Common myeloid progenitor, CD34-positive (primary cell): Measurements from ENCODE around the gene COL4A2.

Source experiments
- CTCF ChIA-PET: fragments of 350-600 bp; sonication (Branson Sonifier 250); formaldehyde crosslinking; loops from one replicate; lab custom pipeline; 2021; ENCODE audit warnings: antibody characterized with exemption; lab: Charles Lee
- POLR2A ChIA-PET: fragments of 350-600 bp; sonication (Branson Sonifier 250); formaldehyde crosslinking; loops from one replicate; lab custom pipeline; 2021; ENCODE audit warnings: antibody characterized with exemption; lab: Charles Lee
- DNase-seq, 3 donors: peaks; one replicate each; pipeline versions ENCODE4 v3.0.0 to v3.0.0-alpha.2; 2013
- H3K27ac ChIP-seq, 2 experiments: 1 replicate in 1 of 2; 2 replicates in 1 of 2; pipeline ENCODE4 v1.7.0; 2013; ENCODE audit warnings: inconsistent platforms in 2 of 2, low read length in 2 of 2, mild to moderate bottlenecking in 2 of 2, low read depth in 1 of 2, moderate library complexity in 1 of 2; ENCODE audit not compliant: severe bottlenecking in 2 of 2, insufficient read depth in 1 of 2, poor library complexity in 1 of 2
- H3K27me3 ChIP-seq, 5 experiments: replicated peaks in 2 of 5; 1 replicate in 3 of 5; 2 replicates in 2 of 5; pipeline versions ENCODE4 v1.6.1 to v1.7.0; 2013; ENCODE audit warnings: low read length in 4 of 5, mild to moderate bottlenecking in 2 of 5, moderate library complexity in 2 of 5, inconsistent platforms in 1 of 5; ENCODE audit not compliant: insufficient read depth in 5 of 5, control insufficient read depth in 4 of 5
- H3K36me3 ChIP-seq, 4 experiments: 1 replicate in 2 of 4; 2 replicates in 2 of 4; pipeline versions ENCODE4 v1.6.1 to v1.7.0; 2013; ENCODE audit warnings: low read length in 3 of 4, control low read depth in 1 of 4, mild to moderate bottlenecking in 1 of 4; ENCODE audit not compliant: control insufficient read depth in 4 of 4, insufficient read depth in 4 of 4
- H3K4me1 ChIP-seq, 4 experiments: 1 replicate in 3 of 4; 2 replicates in 1 of 4; pipeline versions ENCODE4 v1.6.1 to v1.7.1; 2013; ENCODE audit warnings: low read length in 3 of 4, mild to moderate bottlenecking in 3 of 4, control low read depth in 1 of 4, inconsistent platforms in 1 of 4, moderate library complexity in 1 of 4; ENCODE audit not compliant: control insufficient read depth in 4 of 4, insufficient read depth in 4 of 4; ENCODE audit errors: control extremely low read depth in 1 of 4
- H3K4me3 ChIP-seq, 7 experiments: 1 replicate in 4 of 7; 2 replicates in 3 of 7; pipeline versions ENCODE4 v1.5.1 to v1.7.0; 2013; ENCODE audit warnings: mild to moderate bottlenecking in 7 of 7, low read length in 6 of 7, moderate library complexity in 6 of 7, inconsistent platforms in 2 of 7, low read depth in 2 of 7, control low read depth in 1 of 7; ENCODE audit not compliant: insufficient read depth in 4 of 7, control insufficient read depth in 1 of 7; ENCODE audit errors: extremely low read depth in 1 of 7
- H3K9me3 ChIP-seq, 5 experiments: 1 replicate in 4 of 5; 2 replicates in 1 of 5; pipeline versions ENCODE4 v1.6.1 to v1.7.1; 2013; ENCODE audit warnings: low read length in 4 of 5, mild to moderate bottlenecking in 2 of 5, inconsistent platforms in 1 of 5, low read depth in 1 of 5, moderate library complexity in 1 of 5; ENCODE audit not compliant: control insufficient read depth in 4 of 5, insufficient read depth in 2 of 5; ENCODE audit errors: control extremely low read depth in 1 of 5
- WGBS: methylation state at CpG from one replicate; pipeline ENCODE4 v1.1.5; 2013; ENCODE audit not compliant: insufficient coverage; 5-methylcytosine and 5-hydroxymethylcytosine counted together

Gene COL4A2

GRCh38 chr13:110387451-110388107 lies 80.5 kb downstream of the COL4A2 start:
- H3K4me1 ChIP-seq: peaks cover 0 to 12% (median 8%) of the 10 kb centered on the region in 4 experiments

GRCh38 chr13:110388108-110388943 lies 81.2 kb downstream of the COL4A2 start:
- Histone ChIP-seq H3K4me3 (no peak overlapping the region), H3K36me3 (no peaks in the 10 kb centered on the region), H3K9me3 (peaks cover 0 to 28% (median 15%) of the 10 kb centered on the region in 5 experiments), H3K27me3 (peaks cover 3 to 71% (median 19%) of the 10 kb centered on the region in 5 experiments), H3K27ac (no peak overlapping the region), H3K4me1 (peaks cover 0 to 12% (median 8%) of the 10 kb centered on the region in 4 experiments)
- 52% methylated on average over 17 of the region's 19 CpGs for WGBS
- ChIA-PET POLR2A (no interaction called here), CTCF (interaction anchor here (2.2 kb wide), 1 partner anchor 24 kb away, joined by 8 read pairs; no protein-coding TSS in a partner anchor)
- peak in 2 of 3 donors; percentile 11 to 13 for DNase-seq

More at GRCh38 chr13:110387451-110388107, 80.5 kb downstream of the COL4A2 start:
- 9% methylated on average over 15 of the region's 25 CpGs for WGBS
- peaks cover 0 to 71% (median 14%) of the 10 kb centered on the region in 5 experiments for H3K27me3 ChIP-seq
- ChIA-PET POLR2A (no interaction called here), CTCF (interaction anchor here (2.2 kb wide), 1 partner anchor 24 kb away, joined by 8 read pairs; no protein-coding TSS in a partner anchor)
- H3K4me3 ChIP-seq: no peak overlapping the region
- peak; percentile 9 to 66 (median 60) for DNase-seq
- peaks cover 0 to 28% (median 15%) of the 10 kb centered on the region in 5 experiments for H3K9me3 ChIP-seq
- H3K36me3 ChIP-seq: no peaks in the 10 kb centered on the region
- H3K27ac ChIP-seq: no peak overlapping the region

GRCh38 chr13:110390567-110390966 lies 83.5 kb downstream of the COL4A2 start:
- WGBS: 100% methylated on average over 1 of the region's 5 CpGs
- H3K4me1 ChIP-seq: peaks cover 0 to 12% (median 8%) of the 10 kb centered on the region in 4 experiments
- DNase-seq: no peak
- no peak overlapping the region for H3K27ac ChIP-seq
- H3K4me3 ChIP-seq: no peak overlapping the region
- H3K36me3 ChIP-seq: no peaks in the 10 kb centered on the region
- H3K9me3 ChIP-seq: peaks cover 0 to 28% (median 12%) of the 10 kb centered on the region in 5 experiments
- peaks cover 3 to 78% (median 19%) of the 10 kb centered on the region in 5 experiments for H3K27me3 ChIP-seq
- ChIA-PET CTCF (no interaction called here), POLR2A (no interaction called here)

- Histone ChIP-seq H3K27me3 (peaks cover 3 to 85% (median 19%) of the 10 kb centered on the region in 5 experiments), H3K4me1 (peaks cover 0 to 12% (median 8%) of the 10 kb centered on the region in 4 experiments), H3K4me3 (no peak overlapping the region), H3K9me3 (peaks cover 0 to 28% (median 7%) of the 10 kb centered on the region in 5 experiments), H3K27ac (no peak overlapping the region), H3K36me3 (no peaks in the 10 kb centered on the region)
- DNase-seq: no peak
- 100% methylated on average over 5 of the region's 6 CpGs for WGBS
- POLR2A ChIA-PET: no interaction called here
- CTCF ChIA-PET: no interaction called here
These were observed 84.2 kb downstream of the COL4A2 start for GRCh38 chr13:110391273-110391672.

GRCh38 chr13:110392510-110393240 lies 85.6 kb downstream of the COL4A2 start:
- DNase-seq: peak in 2 of 3 donors; percentile 38 to 40
- H3K36me3 ChIP-seq: no peaks in the 10 kb centered on the region
- ChIA-PET CTCF (no interaction called here), POLR2A (no interaction called here)
- no peak overlapping the region for H3K27ac ChIP-seq
- peaks cover 0 to 28% (median 7%) of the 10 kb centered on the region in 5 experiments for H3K9me3 ChIP-seq
- H3K4me1 ChIP-seq: peaks cover 0 to 7% (median 5%) of the 10 kb centered on the region in 4 experiments
- peaks cover 7 to 88% (median 25%) of the 10 kb centered on the region in 5 experiments for H3K27me3 ChIP-seq
- 7% methylated on average over 6 of the region's 7 CpGs for WGBS
- H3K4me3 ChIP-seq: no peak overlapping the region

GRCh38 chr13:110393761-110394160 lies 86.7 kb downstream of the COL4A2 start:
- DNase-seq: no peak
- H3K4me1 ChIP-seq: no peaks in the 10 kb centered on the region
- H3K27ac ChIP-seq: no peak overlapping the region
- no peaks in the 10 kb centered on the region for H3K36me3 ChIP-seq
- CTCF ChIA-PET: no interaction called here
- H3K4me3 ChIP-seq: no peak overlapping the region
- peaks cover 10 to 88% (median 24%) of the 10 kb centered on the region in 5 experiments for H3K27me3 ChIP-seq
- H3K9me3 ChIP-seq: peaks cover 0 to 28% (median 7%) of the 10 kb centered on the region in 5 experiments
- WGBS: 100% methylated on average over 4 of the region's 4 CpGs
- POLR2A ChIA-PET: no interaction called here
